GM18520 (cell line): Measurements from ENCODE around the gene CHST11.
A peak's percentile ranks its signal among the peaks of the same experiment; 100 is the strongest.

Source experiments
- ATAC-seq: cut with Tn5 transposase; IDR thresholded peaks from one replicate; pipeline ENCODE4 v1.9.1; 2021; ENCODE audit not compliant: unreplicated experiment

CHST11 gene

DNA sequence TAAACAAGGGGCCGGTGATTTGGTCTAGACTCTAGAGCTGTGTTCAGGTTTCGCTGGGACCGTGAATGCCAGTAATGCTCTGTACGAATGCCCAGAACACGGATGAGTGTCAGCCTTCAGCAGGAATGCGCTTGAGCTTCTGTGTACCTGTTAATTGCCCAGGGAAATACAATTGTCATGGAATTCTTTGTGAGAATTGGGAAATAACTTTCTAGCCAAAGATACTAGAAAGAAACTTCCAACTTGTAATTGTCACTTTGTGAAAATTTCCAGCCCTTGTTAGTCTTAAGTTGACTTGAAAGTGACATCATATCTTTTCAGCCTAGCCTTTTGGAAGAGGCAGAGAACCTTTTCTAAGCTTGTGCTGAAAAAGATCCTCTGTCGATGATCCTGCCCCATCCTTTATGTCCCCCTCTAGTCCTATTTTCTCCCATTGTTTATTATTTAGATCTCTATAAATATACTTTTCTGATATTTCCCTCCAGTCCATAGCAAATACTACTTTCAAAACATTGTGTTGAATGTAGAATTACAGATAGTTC, 2.7 kb downstream of the CHST11 start:
- ATAC-seq = no peak

DNA sequence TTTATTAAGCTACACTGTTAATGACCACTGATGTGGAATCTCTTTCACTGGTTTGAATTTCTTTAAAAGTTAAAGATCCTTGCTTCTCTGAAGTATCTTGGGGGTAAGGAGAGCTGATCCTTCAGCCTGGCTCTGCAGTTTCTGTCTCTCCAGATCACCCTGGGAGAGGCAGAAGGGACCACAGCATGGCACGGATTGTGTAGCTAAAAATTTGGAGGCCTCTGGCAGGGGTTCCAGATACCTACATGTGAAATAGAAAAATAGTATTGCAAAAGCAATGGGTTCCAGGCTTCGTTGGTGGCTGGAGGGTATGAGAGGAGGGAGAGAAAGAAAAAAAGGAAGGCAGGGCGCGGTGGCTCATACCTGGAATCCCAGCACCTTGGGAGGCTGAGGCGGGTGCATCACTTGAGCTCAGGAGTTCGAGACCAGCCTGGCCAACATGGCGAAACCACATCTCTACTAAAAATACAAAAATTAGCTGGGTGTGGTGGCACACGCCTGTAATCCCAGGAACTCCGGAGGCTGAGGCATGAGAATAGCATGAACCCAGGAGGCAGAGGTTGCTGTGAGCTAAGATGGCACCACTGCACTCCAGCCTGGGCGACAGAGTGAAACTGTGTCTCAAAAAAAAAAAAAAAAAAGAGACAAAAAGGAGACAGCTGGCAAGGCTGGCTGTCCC, 3.4 kb downstream of the CHST11 start:
- ATAC-seq = no peak

DNA sequence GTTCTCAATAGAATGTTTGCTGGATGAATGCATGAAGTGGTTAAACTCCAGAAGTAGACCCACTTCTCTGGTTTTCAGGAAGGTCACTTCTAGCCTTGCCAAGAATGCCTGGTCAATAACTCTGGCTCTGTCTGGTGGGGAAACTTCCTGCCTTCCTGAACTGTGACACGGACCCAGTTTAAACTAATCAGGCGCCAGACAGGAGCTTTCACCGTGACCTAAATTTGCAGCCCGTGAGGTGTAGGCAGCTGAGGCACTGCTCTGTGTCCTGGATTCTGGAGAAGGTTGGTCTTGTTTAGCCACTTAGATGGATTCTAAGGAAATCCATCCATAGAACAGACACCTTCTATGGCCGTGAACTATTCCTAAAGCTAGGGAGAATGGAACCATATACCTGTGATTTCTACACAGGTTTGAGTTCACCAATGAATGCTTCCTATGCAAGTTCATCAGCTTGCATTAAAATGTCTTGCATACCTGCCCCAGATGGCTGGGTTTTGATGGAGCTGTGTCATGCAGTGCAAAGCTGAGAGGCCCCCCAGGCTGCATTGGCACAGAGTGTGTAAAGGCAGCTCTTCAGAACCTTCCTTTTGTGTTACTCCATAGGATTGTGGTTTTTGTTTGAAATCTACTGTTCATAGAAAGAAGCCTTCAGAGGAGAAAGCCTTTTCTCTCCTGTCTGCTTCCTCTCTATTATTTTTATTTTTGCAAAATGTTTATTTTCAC, 4.4 kb downstream of the CHST11 start:
- no peak for ATAC-seq

DNA sequence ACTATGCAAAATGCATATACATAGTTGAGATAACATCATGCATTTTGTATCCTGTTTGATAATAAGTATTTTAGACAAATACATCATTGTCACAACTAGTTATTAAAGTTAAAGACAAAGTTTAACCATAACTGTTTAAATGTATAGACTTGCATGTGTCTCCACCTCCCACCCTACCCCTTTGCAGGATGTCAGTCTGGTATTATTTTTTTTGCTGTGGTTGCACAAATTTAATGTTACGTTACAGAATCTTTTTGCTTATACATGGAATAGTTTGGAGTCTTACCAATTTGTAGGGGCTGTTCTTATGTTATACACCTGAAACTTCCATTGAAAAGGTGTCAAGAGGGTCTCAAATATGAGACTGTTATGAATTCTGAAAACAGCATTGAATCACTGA, 5.6 kb downstream of the CHST11 start:
- ATAC-seq = no peak

DNA sequence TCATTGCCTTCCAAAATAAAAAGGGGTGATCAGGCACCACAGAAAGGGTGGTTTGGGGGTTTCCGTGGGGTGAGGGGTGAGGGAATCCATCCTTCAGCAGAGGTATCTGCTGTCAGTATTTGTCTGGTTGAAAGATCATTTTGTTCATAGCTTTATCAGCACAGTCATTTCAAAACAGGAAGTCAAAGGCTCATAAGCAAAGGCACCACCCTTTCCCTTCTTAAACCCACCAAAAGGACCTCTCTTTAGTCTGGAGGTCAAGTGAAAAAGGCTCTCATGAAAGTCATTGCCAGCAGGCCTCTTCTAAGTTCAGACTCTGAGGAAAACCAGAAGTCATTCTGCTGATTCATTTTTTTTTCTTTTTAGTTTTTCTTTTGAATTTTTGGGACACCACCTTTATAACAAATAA, 6.2 kb downstream of the CHST11 start:
- peak; percentile 55 for ATAC-seq

DNA sequence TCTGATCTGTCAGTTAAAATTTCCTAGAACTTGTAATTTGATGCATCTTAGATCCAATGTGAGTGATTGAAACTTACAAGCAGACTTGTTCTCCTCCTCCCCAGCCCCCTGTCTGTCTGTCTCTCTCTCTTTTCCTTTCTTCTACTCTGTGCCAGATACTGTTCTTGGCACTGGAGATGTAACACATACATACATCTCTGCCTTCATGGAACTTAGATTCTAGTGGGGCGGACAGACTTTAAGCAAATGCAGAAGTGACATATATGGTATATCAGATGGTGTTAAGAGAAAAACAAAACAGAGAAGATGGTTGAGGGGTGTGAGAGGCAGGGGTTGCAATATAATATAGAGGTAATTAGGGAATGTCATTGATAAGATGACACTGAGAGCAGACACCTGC, 6.6 kb downstream of the CHST11 start:
- ATAC-seq = no peak

DNA sequence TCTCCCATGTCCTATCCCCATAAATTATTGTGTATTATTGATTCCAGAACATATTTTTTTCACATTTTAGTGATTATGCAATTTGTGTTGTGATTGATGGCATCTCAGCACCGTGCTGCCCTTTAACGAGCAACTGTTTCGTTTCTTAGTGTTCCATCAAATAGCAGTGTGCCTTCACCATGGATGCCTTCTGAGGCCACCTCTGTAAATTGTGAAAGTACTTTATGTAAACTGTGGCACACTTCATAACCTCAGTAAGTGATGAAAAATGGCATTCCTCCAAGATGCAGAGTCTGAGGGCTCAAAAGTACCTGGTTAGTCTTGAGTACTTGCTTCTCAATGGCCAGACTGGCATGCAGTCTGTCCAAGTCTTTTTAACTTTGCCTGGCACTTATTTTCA, 8.2 kb downstream of the CHST11 start:
- no peak for ATAC-seq

DNA sequence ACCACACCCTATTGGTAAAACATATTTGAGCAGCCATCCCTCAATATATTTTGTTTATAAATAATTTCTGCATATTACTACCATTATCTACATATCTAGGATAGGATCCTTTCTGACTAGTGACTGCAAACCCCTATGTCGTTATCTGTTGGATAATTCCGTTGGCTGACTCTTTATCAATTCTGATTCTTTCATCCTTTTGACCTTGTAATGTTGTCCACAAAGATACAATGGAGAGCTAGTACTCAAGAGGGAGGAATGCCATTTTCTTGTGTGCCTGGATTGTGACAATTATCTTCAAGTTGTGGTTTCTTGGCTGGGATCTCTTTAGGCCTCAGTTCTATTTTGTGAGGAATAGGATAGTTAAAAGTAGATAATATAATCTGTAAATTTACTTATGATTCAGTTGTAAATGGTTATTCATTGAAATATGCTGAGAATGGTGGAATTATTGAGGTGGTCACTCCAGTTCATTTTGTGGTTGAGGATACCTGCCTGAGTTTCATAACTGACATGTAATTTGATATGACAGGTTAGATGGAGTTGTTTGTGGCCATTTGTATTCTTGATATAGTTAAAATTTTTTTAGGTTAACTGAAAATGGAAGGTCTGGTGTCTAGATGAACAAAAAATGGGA, 10.1 kb downstream of the CHST11 start:
- no peak for ATAC-seq

DNA sequence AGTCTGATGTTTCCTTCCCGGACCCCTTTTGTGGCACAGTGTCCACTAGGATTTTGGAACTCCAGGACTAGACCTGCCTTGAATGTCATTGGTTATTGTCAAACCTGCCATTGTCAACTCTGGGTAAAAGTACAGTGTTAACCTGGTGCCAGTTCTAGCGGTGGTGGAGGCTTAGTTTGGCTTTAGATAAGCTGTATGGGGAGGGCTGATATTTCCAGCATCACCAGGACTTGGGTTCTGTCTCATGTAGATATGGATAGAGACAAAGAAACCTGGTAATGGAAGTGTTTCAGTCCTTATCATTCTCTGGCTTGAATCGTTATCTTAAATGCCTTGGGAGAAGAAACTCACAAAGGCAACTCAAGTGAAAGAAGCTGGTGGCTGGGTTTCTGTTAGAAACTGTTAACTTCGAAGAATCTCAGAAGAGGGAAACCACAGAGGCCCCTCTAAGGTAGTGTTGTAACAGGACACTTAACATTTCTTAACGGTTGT, 10.6 kb downstream of the CHST11 start:
- ATAC-seq = no peak

DNA sequence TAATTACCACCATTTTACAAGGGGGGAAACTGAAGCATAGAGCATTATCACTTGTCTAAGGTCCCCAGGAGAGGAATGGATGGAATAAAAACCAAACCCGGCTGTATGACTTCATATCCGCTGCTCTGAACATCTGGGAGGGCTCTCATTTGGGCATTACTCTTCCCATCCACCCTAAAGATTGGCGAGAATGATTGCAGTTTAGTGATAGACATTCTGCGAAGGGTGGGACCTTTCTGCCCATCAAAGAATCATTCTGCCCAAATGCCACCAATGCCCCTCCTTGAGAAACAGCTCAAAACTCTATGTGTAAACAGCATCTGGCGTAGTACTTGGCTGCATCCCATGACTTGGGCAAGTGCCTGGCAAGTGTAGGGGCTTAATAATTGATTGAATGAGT, 11.6 kb downstream of the CHST11 start:
- ATAC-seq = no peak

DNA sequence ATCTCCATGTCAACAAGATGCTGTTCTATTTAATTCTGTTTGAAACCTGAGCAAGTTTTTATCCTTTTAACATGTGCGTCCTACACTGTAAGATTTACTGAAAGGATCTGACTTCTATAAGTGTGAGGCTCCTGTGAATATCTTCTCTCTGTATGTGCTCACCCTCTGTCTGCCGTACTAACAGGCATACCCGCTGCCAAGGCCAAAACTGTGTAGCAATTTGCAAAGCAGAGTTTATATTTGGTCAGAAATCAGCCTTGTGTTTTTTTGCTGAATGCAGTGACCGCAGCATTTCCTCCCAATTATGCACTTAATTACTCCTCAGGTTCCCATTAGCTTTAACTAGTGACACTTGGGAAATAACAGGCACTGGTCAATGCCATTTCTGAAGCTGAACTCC, 12.3 kb downstream of the CHST11 start:
- ATAC-seq = no peak

DNA sequence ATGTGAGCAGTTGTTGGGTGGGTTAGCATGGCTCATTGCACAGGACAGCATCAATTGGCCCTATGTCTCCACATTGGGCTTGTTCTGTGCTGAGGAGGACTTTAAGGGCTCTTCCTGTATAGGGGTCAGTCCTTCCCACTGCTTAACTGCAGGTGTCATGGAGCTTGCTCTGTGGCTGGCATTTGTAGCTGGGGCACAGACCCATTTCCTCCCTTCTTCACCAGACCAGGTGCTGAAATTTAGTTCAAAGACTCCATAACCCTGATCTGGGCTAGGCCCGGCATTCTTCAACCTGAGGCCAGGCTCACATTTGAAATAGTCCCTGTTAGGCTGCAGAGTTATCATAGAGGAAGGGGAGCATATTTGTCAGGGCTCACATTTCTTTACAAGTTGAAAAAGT, 12.8 kb downstream of the CHST11 start:
- no peak for ATAC-seq

DNA sequence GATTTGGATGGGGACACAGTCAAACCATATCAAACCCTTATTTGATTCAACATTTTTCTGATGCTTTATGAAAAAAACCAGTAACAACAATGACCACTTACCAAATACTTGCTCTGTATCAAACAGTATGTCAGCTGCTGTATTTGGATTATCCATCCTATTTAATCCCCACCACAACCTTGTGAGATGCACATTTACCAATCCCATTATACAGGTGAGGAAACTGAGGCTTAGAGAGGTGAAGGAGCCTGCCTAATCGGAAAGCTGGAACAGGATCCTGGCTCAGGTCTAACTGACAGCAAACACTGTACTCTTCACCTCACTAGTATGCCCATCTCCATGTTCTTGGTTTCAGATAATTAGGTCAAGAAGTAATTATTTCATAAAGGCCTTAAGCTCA, 13.8 kb downstream of the CHST11 start:
- ATAC-seq = no peak

DNA sequence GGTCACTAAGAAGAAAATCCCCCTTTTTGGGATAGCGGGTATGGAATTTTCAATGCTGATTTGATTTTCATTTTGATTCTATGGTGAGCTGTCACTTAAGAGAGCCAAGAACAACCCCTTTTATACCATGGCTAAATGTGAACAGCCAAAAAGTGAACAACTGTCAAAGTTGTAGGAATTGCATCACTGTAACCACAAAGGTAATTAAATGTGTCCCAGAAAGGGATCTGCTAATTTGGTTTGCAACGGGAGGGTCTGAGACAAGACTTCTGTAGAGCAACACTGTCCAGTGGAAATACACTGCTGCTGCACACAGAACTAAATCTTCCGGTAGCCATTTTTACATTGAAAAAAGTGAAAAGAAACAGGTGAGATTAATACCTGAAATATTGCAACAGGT, 14.6 kb downstream of the CHST11 start:
- no peak for ATAC-seq

DNA sequence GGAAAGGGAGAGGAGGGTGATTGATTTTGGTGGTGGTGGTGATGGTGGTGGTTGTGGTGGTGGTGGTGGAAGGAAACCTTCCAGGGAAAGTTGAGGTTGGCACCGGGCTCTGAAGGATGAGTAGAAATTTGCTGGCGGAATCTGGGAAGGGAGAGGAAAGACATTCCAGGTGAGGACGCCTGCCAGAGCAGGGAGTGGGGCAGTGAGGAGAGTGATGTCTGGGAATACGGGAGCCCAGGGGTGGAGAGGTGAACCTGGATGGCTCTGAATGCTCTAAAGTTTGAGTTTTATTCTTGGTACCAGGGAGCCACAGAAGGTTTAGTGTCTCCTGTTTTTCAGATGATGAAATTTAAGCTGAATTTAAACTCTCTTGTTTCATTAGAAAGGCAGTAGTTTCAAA, 16.0 kb downstream of the CHST11 start:
- no peak for ATAC-seq

DNA sequence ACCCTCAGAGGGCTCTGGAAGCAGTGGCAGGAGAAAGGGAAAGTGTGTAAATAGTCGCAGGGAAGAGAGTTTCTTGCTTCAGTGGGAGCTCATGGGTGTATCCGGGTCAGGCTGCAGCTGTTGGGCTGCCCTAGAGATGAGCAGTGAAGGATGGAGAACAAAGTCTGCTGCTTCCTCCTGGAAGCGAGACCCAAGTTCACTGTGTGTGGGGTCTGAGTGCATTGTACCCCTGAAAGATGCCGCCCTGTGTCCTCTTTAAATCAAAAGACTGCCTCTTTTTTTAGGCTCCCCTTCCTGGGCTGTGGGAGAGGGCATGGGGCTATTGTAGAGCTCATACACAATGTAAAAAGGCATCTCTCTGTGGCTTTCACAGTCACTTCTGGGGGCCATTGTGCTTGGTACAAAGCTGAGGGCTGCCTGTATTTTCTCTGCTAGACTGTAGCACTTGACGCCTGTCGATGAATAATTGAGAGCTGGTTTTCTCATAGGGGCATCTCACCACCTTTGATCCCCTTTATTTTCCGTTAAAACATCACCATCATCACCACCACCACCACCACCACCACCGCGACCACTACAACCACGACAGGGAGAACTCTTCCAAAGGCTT, 16.7 kb downstream of the CHST11 start:
- no peak for ATAC-seq

DNA sequence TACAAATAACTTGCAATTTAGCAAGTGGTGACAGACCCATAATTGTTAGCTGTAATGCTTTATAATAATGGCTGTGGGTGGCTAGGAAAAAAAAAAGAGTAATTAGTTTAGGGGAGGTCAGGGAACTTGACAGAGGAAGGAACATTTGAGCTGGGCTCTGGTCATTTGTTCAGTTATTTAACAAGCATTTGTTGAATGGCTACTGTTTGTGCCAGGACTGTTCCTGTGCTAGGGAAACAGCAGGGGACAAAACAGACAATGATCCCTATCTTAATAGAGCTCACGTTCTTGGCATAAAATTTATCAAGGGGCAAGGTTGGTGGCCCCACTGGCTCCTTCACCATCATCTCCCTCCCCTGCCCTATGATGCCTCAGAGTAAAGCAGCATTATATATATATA, 18.5 kb downstream of the CHST11 start:
- no peak for ATAC-seq

DNA sequence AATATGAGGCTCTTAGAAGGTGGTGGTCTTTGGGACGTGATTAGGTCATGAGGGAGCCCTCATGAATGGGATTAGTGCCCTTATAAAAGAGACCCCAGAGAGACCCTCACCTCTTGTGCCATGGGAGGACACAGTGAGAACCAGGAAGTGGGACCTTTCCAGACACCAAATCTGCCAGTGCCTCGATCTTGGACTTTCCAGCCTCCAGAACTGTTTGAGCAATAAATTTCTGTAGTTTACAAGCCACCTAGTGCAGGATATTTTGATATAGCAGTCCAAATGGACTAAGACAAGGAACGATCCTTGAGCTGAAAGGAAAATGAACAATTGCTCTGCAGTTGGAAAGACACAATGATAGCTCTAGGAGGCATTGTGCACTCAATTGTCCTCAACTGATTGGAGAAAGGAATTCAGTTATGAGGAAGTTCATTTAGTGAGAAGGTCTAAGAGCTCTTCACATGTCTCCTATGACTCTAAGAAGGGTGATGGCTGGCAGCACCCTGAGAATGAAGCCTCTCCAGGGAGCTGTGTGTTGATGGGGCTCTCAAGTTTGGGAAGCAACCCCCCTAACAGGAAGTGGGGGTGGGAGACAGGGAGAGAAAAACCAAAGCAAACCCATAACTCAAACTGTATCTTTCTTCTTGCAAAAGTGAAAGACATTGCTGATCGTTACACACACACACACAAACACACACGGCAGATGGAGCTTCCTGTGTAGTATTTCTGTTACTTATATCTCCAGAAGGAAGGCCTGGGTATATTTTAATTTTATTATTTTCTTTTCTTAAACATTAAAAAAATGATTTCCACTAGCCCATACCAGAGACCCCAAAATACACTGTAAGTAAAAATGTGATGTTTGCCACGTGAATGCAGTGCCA, 21.0 kb downstream of the CHST11 start:
- no peak for ATAC-seq

DNA sequence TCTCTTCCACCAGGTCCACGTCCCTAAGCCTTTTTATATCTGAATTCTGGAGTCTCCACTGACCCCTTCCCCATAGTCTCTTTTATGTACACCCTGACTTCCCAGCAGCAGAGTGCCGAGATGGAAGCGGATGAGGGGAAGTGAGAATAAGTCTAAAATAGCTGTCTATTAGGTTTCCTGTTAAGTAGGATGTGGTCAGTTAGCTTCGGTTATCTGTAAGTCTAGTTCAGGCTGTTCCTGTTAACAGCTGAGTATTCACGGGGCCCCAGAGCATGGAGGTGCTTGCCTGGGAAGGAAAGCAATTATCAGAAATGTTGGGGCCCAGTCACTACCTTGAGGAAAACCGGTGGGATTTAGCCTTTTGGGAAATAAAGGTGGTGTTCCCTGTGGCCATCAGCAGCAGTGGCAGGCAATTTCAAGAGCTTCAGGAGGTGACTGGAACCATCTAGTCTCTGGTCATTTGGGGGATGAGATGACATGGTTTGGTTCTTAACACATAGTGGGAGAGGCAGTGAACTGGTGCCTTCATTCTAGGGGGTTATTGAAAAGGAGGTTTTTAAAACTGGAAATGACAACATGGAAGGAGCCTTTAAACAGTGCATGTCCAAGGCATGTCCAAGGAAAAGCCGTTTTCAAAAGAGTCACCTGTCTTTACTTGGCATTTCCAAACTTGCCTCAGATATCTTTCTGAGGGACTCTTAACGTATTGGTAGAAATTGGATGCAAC, 21.8 kb downstream of the CHST11 start:
- ATAC-seq = peak; percentile 89

DNA sequence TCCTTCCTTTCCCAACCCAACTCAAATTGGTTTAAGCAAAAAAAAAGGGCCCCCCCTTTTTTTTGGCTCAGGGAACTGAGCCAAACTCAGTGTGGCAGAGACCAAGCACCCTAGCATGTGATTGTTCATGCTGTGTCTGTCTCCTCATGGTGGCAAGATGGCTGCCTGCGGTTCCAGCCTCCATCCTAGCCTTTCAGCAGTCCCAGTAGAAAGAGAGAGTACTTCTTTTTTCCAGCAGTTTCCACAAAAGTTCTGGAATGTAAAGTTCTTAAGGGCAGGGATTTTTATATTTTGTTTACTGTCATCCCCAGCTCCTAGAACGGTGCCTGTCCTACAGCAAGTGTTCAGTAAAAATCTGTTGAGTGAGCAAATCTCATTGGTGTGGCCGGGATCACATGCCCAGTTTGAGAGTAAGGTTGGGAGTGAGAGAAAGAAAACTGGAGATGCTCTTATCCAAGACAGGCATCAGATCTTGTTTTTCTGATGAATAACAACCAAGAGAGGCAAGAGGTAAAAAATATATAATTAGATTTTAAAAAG, 22.4 kb downstream of the CHST11 start:
- ATAC-seq = no peak
